Calu3 (cell line): Measurements from ENCODE around the gene ABCB9. TPM values are rescaled to one million over a fixed set of nuclear protein-coding genes. Genes with fewer than 3 reads are reported as not detected.
"Not testable (repeated sequence)": the region's sequence is repeated elsewhere in the genome, so short reads cannot be mapped to it uniquely, and the experiment has no call there.

Source experiments
- BruUV-seq: library from RNA; stranded (reverse); fragments of 400-500 nt; replicated peaks from 2 replicates; lab custom pipeline; 2021; lab: Mats Ljungman, UMichigan
- CTCF ChIA-PET: fragments of 300-600 bp; sonication (Branson Sonifier 250); formaldehyde crosslinking; loops from one replicate; lab custom pipeline; 2022; ENCODE audit warnings: antibody characterized with exemption; lab: Charles Lee
- DNase-seq: peaks from one replicate; pipeline ENCODE4 v3.0.0; 2022
- H3K27ac Mint-ChIP-seq: one replicate; pipeline ENCODE4 v1.8.0; 2022; ENCODE audit warnings: mixed read lengths; ENCODE audit not compliant: unreplicated experiment
- H3K27me3 Mint-ChIP-seq: one replicate; pipeline ENCODE4 v1.8.0; 2022; ENCODE audit warnings: mixed read lengths; ENCODE audit not compliant: unreplicated experiment
- H3K36me3 Mint-ChIP-seq: one replicate; pipeline ENCODE4 v1.8.0; 2022; ENCODE audit warnings: mild to moderate bottlenecking, moderate library complexity, mixed read lengths; ENCODE audit not compliant: insufficient read depth, unreplicated experiment
- H3K4me1 Mint-ChIP-seq: one replicate; pipeline ENCODE4 v1.8.0; 2022; ENCODE audit warnings: mild to moderate bottlenecking, low read depth, mixed read lengths; ENCODE audit not compliant: unreplicated experiment
- H3K4me3 Mint-ChIP-seq: one replicate; pipeline ENCODE4 v1.8.0; 2022; ENCODE audit warnings: mild to moderate bottlenecking, low read depth, moderate library complexity, mixed read lengths; ENCODE audit not compliant: unreplicated experiment
- H3K9me3 Mint-ChIP-seq: one replicate; pipeline ENCODE4 v1.8.0; 2022; ENCODE audit warnings: low read depth, mixed read lengths; ENCODE audit not compliant: unreplicated experiment
- intact Hi-C: fragments of 100-400 bp; cut with micrococcal nuclease; formaldehyde crosslinking; loops from one replicate; pipeline ENCODE4 v1.10.0; 2022; ENCODE audit not compliant: unreplicated experiment
- total RNA-seq: library from RNA; stranded (reverse); gene quantifications from 2 replicates; pipeline ENCODE4 v1.2.3, GENCODE V29; 2022
- TF ChIP-seq, protein P1 (sequence below): fragments of 200-600 bp; IDR thresholded peaks from one replicate; pipeline ENCODE4 v1.8.0; 2022; ENCODE audit warnings: antibody characterized with exemption; ENCODE audit not compliant: unreplicated experiment

Gene ABCB9
- total RNA-seq, 1 experiment from 2014 or later: 25.6 TPM

DNA sequence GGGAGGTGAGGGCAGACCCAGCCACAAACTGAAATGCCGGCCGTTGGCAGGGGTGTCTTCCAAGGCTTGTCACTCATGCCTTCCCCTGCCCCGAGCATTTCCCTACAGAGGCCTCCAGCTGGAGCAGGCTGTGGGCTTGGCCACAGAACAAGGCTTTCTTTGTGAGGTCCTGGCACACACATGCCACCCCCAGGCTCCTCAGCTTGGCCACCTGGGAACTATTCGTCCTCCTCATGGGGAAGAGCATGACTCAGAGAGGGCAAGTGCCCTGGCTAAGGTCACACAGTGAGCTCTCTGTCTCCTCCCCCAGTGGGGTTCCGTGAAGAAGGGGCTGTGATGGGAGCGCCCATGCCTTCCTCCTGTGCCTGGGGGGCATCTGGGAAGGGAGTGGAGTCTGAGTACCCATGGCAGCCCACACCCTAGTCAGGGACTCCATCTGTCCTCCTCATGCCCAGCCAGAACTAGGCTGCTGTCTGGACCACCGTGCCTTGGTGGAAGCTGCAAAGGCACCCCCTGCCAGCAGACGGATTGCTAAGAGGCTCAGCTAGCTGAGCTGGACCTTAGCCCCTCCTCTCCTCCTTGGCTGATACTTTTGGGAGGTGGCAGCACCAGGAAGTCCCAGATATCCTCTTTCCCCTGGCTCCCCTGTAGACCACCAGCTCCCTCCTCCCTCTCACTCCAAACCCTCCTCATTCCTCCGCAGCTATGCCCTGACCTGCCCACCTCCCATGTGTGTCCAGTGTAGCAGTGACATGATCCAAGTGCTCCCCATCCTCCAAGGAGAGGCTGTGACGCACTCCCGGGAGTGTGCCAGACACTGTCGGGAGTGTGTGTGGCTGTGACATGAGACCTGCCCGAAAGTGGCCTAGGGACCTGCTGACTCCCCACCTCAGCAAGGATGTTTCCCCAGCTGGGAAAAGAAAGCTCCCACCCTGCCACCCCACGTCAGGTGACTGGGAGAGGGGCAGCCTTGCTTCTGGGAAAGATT, 21.4 kb downstream of the ABCB9 start:
- CTCF ChIA-PET: interaction anchor here (0.6 to 2.0 kb wide), 10 partner anchors 9 to 84 kb away, joined by 3 to 14 read pairs (median 4); no protein-coding TSS in a partner anchor
- BruUV-seq: no TSS peak

DNA sequence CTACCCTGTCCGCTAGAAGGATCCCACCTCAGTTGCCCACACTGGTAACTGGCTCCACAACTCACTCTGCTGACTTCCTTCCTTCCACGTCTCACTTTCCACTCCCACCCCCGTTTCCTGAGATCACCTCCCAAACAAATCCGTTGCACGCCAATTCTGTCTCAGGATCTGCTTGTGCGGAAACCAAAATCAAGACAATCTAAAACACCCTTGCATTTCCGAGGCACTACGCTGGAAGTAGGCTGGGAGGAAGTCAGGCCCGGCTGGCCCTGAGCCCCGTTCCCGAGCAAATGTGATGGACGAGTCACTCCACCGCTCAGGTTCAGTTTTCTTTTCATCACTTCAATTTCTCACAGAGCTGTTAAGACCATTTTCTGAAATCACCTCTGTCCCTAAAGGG, 23.1 kb downstream of the ABCB9 start:
- peak overlapping the region; percentile 92 for H3K27ac Mint-ChIP-seq
- CTCF ChIA-PET: no interaction called here
- BruUV-seq: no TSS peak

More for the DNA sequence above, 21.4 kb downstream of the ABCB9 start:
- peak; percentile 94 for DNase-seq
- Mint-ChIP-seq H3K4me1 (peaks cover 84% of the 10 kb centered on the region), H3K27ac (peak overlapping the region; percentile 92), H3K4me3 (peak overlapping the region; percentile 63), H3K36me3 (peaks cover 70% of the 10 kb centered on the region), H3K27me3 (no peaks in the 10 kb centered on the region), H3K9me3 (peaks cover 2% of the 10 kb centered on the region)
- intact Hi-C loops: no loop called here
- TF ChIP-seq, protein P1, sequence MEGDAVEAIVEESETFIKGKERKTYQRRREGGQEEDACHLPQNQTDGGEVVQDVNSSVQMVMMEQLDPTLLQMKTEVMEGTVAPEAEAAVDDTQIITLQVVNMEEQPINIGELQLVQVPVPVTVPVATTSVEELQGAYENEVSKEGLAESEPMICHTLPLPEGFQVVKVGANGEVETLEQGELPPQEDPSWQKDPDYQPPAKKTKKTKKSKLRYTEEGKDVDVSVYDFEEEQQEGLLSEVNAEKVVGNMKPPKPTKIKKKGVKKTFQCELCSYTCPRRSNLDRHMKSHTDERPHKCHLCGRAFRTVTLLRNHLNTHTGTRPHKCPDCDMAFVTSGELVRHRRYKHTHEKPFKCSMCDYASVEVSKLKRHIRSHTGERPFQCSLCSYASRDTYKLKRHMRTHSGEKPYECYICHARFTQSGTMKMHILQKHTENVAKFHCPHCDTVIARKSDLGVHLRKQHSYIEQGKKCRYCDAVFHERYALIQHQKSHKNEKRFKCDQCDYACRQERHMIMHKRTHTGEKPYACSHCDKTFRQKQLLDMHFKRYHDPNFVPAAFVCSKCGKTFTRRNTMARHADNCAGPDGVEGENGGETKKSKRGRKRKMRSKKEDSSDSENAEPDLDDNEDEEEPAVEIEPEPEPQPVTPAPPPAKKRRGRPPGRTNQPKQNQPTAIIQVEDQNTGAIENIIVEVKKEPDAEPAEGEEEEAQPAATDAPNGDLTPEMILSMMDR: no peak

DNA sequence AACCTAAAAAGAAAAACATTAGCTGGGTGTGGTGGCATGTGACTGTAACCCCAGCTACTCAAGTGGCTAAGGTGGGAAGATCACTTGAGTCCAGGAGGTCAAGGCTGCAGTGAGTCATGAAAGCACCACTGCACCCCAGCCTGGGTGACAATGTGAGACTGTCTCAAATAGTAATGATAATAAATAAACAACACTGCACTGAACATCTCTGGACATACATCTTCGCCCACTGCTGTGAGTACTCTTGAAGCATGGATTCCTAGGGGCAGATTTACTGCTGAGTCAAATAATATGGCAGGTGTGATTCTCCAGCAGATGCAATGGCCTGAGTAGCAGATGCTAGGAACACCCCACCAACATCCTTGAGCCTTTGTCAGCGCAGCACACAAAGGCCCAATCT, 23.6 kb downstream of the ABCB9 start:
- H3K4me3 Mint-ChIP-seq: peak overlapping the region; percentile 63
- intact Hi-C loops: no loop called here
- no peaks in the 10 kb centered on the region for H3K27me3 Mint-ChIP-seq
- no TSS peak for BruUV-seq
- H3K36me3 Mint-ChIP-seq: peaks cover 74% of the 10 kb centered on the region
- CTCF ChIA-PET: interaction anchor here (0.8 to 1.4 kb wide), 3 partner anchors 23 to 55 kb away, joined by 3 to 6 read pairs (median 4); no protein-coding TSS in a partner anchor
- TF ChIP-seq, protein P1: no peak
- H3K4me1 Mint-ChIP-seq: peaks cover 74% of the 10 kb centered on the region
- DNase-seq: no peak
- peaks cover 2% of the 10 kb centered on the region for H3K9me3 Mint-ChIP-seq
- H3K27ac Mint-ChIP-seq: peak overlapping the region; percentile 92

More for the DNA sequence above, 23.1 kb downstream of the ABCB9 start:
- TF ChIP-seq, protein P1: no peak
- intact Hi-C loops: no loop called here
- no peaks in the 10 kb centered on the region for H3K27me3 Mint-ChIP-seq
- H3K36me3 Mint-ChIP-seq: peaks cover 68% of the 10 kb centered on the region
- H3K9me3 Mint-ChIP-seq: peaks cover 2% of the 10 kb centered on the region
- peaks cover 80% of the 10 kb centered on the region for H3K4me1 Mint-ChIP-seq
- no peak for DNase-seq
- H3K4me3 Mint-ChIP-seq: peak overlapping the region; percentile 63

DNA sequence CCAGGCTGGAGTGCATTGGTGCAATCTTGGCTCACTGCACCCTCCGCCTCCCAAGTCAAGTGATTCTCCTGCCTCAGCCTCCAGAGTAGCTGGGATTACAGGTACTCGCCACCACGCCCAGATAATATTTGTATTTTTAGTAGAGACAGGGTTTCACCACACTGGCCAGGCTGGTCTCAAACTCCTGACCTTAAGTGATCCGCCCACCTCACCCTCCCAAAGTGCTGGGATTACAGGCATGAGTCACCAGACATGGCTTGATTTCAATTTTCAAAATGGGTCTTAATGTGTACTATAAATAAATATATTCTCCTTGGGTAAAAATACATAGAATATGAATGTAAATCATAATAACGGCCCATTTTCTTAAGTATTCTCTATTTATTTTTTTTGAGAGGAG, 24.9 kb downstream of the ABCB9 start:
- DNase-seq, BruUV-seq, H3K9me3 Mint-ChIP-seq, intact Hi-C loops, H3K27me3 Mint-ChIP-seq, H3K27ac Mint-ChIP-seq, H3K4me3 Mint-ChIP-seq: not testable (repeated sequence)
- Mint-ChIP-seq H3K4me1 (peaks cover 61% of the 10 kb centered on the region), H3K36me3 (peaks cover 63% of the 10 kb centered on the region)
- CTCF ChIA-PET: interaction anchor here (0.7 kb wide), 1 partner anchor 37 kb away, joined by 6 read pairs; no protein-coding TSS in a partner anchor
